Vagina (tissue), 2 donors: Measurements from ENCODE around the gene TRIM44. TPM values are rescaled to one million over a fixed set of nuclear protein-coding genes. Genes with fewer than 3 reads are reported as not detected.

ENCODE experiments used
- DNase-seq, 2 donors: peaks; one replicate each; pipeline ENCODE4 v3.0.0-alpha.2; 2017; ENCODE audit errors: extremely low spot score in 2 of 2
- H3K27ac ChIP-seq: fragments of 200-600 bp; sonication (generic); one replicate; pipeline ENCODE4 v1.5.1; 2019
- H3K27me3 ChIP-seq: fragments of 200-600 bp; sonication (generic); one replicate; pipeline ENCODE4 v1.5.1; 2019
- H3K36me3 ChIP-seq, 2 donors: fragments of 200-600 bp; sonication (generic); one replicate each; pipeline ENCODE4 v1.5.1; 2017 to 2019
- H3K4me1 ChIP-seq: fragments of 200-600 bp; sonication (generic); one replicate; pipeline ENCODE4 v1.5.1; 2019
- H3K4me3 ChIP-seq, 2 donors: fragments of 200-600 bp; sonication (generic); 1 replicate in 1 of 2; 2 replicates in 1 of 2; pipeline ENCODE4 v1.5.1; 2016 to 2019
- H3K9me3 ChIP-seq: fragments of 200-600 bp; sonication (generic); one replicate; pipeline ENCODE4 v1.5.1; 2019
- POLR2A ChIP-seq, 2 donors: fragments of 450-650 bp; IDR thresholded peaks; one replicate each; pipeline ENCODE4 v1.6.1; 2017; ENCODE audit warnings: antibody characterized with exemption in 2 of 2, mild to moderate bottlenecking in 2 of 2, moderate library complexity in 2 of 2
- POLR2AphosphoS5 ChIP-seq, 2 donors: sonication (generic); formaldehyde crosslinking; IDR thresholded peaks; one replicate each; pipeline ENCODE4 v1.9.0; 2017; ENCODE audit warnings: antibody characterized with exemption in 2 of 2, mild to moderate bottlenecking in 2 of 2, low read depth in 1 of 2; ENCODE audit not compliant: insufficient read depth in 1 of 2
- intact Hi-C: fragments of 100-400 bp; cut with DNase I; formaldehyde crosslinking; loops from one replicate; pipeline ENCODE4 v1.15.1; 2023
- total RNA-seq: library from RNA; depleted of rRNA; stranded (reverse); fragments of >200 nt; gene quantifications from one replicate; pipeline ENCODE4 v1.2.3, GENCODE V29; 2016
- TF ChIP-seq, protein P1 (sequence below), 3 experiments: fragments of 450-650 bp in 2 of 3; fragments of 200-600 bp in 1 of 3; sonication (generic) in 1 of 3; IDR thresholded peaks; one replicate each; pipeline ENCODE4 v1.5.1; 2017 to 2019; ENCODE audit warnings: antibody characterized with exemption in 3 of 3, mild to moderate bottlenecking in 2 of 3, moderate library complexity in 2 of 3

TRIM44 gene
- total RNA-seq, 1 donor from 2014 or later = 27.7 TPM

DNA sequence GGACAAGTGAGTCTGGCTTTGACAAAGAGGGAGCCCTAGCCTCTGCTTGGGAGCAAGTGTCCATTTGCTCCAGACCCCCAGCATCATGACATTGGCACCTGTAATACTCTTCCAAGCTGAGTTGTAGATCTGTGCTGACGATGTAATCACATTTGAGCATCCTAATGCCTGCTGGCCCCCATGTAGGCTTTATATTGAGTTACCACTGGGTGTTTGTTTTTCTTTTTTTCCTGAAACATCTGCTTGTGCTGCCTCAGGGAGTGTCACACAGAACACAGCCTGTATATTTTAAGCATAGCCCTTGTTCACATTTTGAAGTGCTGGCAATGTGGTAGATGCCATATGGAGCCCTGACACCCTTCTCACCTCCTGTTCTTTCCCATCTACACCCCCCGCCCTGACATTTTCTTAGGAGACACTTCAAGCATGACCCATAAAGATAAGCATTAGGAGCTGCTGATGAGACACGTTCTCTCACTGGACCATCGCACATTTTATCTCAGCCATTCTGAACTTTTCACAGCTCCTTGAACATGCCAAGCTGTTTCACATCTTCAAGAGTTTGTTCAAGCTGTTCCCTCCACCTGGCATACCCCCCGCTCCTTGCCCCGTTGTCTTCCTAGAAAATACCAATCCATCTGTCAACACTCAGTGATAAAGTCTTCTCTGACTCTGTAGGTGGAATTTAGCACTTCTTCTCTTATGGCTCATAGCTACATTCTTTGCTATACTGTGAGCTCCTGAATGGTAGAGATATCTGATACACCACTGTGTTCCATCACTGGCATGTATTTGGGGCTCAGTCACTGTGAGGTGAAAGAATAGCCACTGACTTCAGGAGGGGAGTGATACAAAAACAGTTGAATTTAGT lies 128.7 kb downstream of the TRIM44 start:
- TF ChIP-seq POLR2AphosphoS5 (IDR thresholded peaks at IDR 0.05; ENCODE audit: insufficient read depth in 1 of 2, low read depth in 1 of 2) (no peak), POLR2A (IDR thresholded peaks at IDR 0.05) (no peak)
- TF ChIP-seq, protein P1, sequence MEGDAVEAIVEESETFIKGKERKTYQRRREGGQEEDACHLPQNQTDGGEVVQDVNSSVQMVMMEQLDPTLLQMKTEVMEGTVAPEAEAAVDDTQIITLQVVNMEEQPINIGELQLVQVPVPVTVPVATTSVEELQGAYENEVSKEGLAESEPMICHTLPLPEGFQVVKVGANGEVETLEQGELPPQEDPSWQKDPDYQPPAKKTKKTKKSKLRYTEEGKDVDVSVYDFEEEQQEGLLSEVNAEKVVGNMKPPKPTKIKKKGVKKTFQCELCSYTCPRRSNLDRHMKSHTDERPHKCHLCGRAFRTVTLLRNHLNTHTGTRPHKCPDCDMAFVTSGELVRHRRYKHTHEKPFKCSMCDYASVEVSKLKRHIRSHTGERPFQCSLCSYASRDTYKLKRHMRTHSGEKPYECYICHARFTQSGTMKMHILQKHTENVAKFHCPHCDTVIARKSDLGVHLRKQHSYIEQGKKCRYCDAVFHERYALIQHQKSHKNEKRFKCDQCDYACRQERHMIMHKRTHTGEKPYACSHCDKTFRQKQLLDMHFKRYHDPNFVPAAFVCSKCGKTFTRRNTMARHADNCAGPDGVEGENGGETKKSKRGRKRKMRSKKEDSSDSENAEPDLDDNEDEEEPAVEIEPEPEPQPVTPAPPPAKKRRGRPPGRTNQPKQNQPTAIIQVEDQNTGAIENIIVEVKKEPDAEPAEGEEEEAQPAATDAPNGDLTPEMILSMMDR (IDR thresholded peaks at IDR 0.05) = no peak
- peaks cover 40% of the 10 kb centered on the region for H3K4me1 ChIP-seq
- H3K36me3 ChIP-seq = no peaks in the 10 kb centered on the region
- no peak overlapping the region for H3K4me3 ChIP-seq
- H3K27me3 ChIP-seq = no peaks in the 10 kb centered on the region
- H3K9me3 ChIP-seq = no peaks in the 10 kb centered on the region
- DNase-seq = no peak
- intact Hi-C loops = no loop called here
- H3K27ac ChIP-seq = no peak overlapping the region

DNA sequence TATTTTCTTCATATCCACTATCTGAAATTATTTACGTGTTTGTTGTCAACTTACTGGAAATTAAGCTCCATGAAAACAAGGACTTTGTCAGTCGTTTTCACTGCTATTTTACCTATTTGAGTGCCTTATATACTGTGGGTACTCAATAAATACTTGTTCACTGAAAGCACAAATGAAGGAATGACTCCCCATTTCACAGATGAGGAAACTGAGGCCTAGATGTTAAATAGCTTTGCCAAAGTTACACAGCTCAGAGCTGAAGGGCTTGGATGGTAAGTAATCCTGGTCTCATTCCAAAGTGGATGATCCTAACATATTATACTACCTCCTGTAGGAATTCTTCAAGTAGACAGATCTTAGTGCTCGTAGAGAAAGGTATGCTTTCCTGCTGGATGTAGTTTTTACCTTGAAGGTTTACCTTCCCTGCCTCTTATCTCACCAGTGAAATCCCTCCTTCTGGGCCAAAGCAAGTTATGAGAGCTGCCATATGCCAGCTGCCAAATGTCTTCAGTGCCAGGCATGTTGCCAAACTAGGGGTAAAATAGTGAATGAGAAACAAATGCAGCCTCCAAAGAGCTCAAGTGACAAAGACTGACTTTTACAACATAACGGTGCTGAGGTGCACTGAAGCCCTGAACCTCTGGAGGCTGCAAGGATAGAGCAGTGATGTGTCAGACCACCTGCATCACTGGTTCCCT lies 129.7 kb downstream of the TRIM44 start:
- peaks cover 31% of the 10 kb centered on the region for H3K4me1 ChIP-seq
- intact Hi-C loops = no loop called here
- H3K4me3 ChIP-seq = no peak overlapping the region
- no peak overlapping the region for H3K27ac ChIP-seq
- H3K36me3 ChIP-seq = no peaks in the 10 kb centered on the region
- no peaks in the 10 kb centered on the region for H3K27me3 ChIP-seq
- no peak for DNase-seq
- H3K9me3 ChIP-seq = no peaks in the 10 kb centered on the region
- TF ChIP-seq POLR2AphosphoS5 (IDR thresholded peaks at IDR 0.05; ENCODE audit: insufficient read depth in 1 of 2, low read depth in 1 of 2) (no peak), POLR2A (IDR thresholded peaks at IDR 0.05) (no peak)
- TF ChIP-seq, protein P1 (IDR thresholded peaks at IDR 0.05) = no peak

DNA sequence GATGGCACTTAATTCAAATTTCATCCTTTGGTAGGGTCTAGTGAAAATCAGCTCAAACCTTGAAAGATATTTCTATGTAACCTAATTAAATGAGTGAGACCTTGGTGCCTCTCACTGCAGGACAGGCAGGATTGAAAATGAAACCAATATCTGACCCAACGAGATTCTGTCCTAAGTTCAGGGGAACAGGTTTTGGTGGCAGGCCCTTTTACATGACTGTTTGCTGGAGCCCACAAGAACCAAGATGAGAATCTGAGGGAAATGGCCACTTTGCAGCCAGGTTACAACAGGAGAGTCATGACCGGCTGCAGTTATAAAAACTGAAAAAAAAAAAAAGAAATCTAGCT lies 130.2 kb downstream of the TRIM44 start:
- no peak overlapping the region for H3K27ac ChIP-seq

DNA sequence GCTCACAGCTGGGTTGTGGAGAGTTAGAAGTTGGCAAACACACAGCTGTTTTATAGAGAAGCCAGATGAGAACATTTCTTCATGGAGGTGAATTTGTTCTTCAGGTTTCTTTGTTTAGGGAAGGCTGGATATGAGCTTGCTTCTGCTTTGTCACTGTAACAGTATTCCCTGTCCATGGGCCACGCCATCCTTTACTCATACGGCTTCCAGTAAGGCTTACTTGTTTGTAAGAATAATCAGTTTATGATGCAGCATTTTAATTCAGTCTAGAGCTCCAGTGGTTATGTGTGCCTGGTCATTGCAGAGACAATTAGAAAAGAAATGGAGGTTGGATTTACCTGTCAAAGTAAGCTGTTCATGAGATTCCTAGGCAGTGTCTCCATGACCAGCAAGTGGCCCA lies 131.8 kb downstream of the TRIM44 start:
- Histone ChIP-seq H3K4me1 (peaks cover 27% of the 10 kb centered on the region), H3K36me3 (no peaks in the 10 kb centered on the region), H3K4me3 (no peak overlapping the region), H3K27me3 (no peaks in the 10 kb centered on the region), H3K27ac (no peak overlapping the region), H3K9me3 (no peaks in the 10 kb centered on the region)
- intact Hi-C loops = no loop called here
- TF ChIP-seq, protein P1 (IDR thresholded peaks at IDR 0.05) = no peak
- TF ChIP-seq POLR2AphosphoS5 (IDR thresholded peaks at IDR 0.05; ENCODE audit: insufficient read depth in 1 of 2, low read depth in 1 of 2) (no peak), POLR2A (IDR thresholded peaks at IDR 0.05) (no peak)
- DNase-seq = no peak

More for the DNA sequence above, 130.2 kb downstream of the TRIM44 start:
- Histone ChIP-seq H3K4me3 (no peak overlapping the region), H3K27me3 (no peaks in the 10 kb centered on the region), H3K9me3 (no peaks in the 10 kb centered on the region), H3K4me1 (peaks cover 28% of the 10 kb centered on the region), H3K36me3 (no peaks in the 10 kb centered on the region)
- TF ChIP-seq POLR2AphosphoS5 (IDR thresholded peaks at IDR 0.05; ENCODE audit: insufficient read depth in 1 of 2, low read depth in 1 of 2) (no peak), POLR2A (IDR thresholded peaks at IDR 0.05) (no peak)
- TF ChIP-seq, protein P1 (IDR thresholded peaks at IDR 0.05) = no peak
- DNase-seq = no peak
- intact Hi-C loops = no loop called here

DNA sequence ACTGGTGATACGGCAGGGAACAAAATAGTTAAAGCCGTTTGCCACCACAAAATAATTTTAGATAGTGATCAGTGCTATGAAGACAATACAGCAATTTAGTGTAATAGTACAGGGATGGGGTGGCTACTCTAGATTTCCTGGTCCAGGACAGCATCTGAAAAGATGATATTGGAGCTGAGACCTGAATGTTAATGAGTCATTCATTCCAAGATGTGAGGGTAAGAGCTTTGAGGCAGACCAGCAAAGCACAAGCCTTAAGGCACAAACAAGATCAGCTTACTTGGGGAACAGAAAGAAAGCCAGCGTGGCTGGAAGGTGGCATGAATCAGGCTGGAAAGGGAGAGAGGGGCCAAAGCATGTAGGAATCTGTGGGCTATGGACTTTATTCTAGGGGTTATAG lies 132.3 kb downstream of the TRIM44 start:
- Histone ChIP-seq H3K4me1 (peaks cover 27% of the 10 kb centered on the region), H3K27ac (no peak overlapping the region), H3K9me3 (no peaks in the 10 kb centered on the region), H3K36me3 (no peaks in the 10 kb centered on the region), H3K27me3 (no peaks in the 10 kb centered on the region), H3K4me3 (no peak overlapping the region)
- TF ChIP-seq, protein P1 (IDR thresholded peaks at IDR 0.05) = no peak
- TF ChIP-seq POLR2AphosphoS5 (IDR thresholded peaks at IDR 0.05; ENCODE audit: insufficient read depth in 1 of 2, low read depth in 1 of 2) = no peak
- TF ChIP-seq POLR2A (IDR thresholded peaks at IDR 0.05) = no peak
- intact Hi-C loops = no loop called here
- no peak for DNase-seq
